NCI-H187 (cell line): ENCODE measurements around the gene FAM118B.

Experiments
- DNase-seq, 2 experiments: peaks; one replicate each; lab custom pipeline; 2025; lab: John Stamatoyannopoulos, UW

Gene FAM118B

GRCh38 chr11:126310200-126310991, 98.8 kb downstream of the FAM118B start:
- peak in 1 of 2 experiments; percentile 21 for DNase-seq

DNA sequence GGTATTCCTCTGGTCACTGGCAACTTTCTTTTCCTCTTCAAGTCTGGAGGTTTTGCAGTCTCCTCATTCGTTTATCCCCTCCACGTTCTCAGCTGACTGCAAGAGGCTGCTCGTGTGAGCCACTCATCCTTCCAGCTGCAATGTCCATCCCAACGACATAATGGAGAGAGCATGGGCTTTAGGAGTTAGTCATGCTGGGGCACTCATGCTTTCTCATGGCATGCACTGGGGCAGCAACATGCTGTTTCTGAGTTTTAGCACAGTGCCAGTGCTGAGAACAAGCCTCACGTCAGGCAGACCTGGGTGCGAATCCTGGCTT, 99.4 kb downstream of the FAM118B start:
- DNase-seq: no peak

- DNase-seq: no peak
Measured at GRCh38 chr11:126311401-126312291, 100.1 kb downstream of the FAM118B start.
